OCI-LY7 (cell line): Measurements from ENCODE around the gene AMY1B.
"Not testable (repeated sequence)": the region's sequence is repeated elsewhere in the genome, so short reads cannot be mapped to it uniquely, and the experiment has no call there.

Source experiments
- CTCF ChIP-seq: fragments of 200-600 bp; sonication (generic); conservative IDR thresholded peaks from 2 replicates; pipeline ENCODE4 v1.5.1; 2014; ENCODE audit warnings: mild to moderate bottlenecking, antibody characterized with exemption, low read length, moderate library complexity, mixed read lengths
- EZH2phosphoT487 ChIP-seq: fragments of 200-600 bp; sonication (generic); IDR thresholded peaks from 2 replicates; pipeline ENCODE4 v1.6.1; 2018; ENCODE audit warnings: low read depth, borderline replicate concordance, mild to moderate bottlenecking, mixed run types, antibody characterized with exemption, low read length, moderate library complexity, mixed read lengths

GRCh38 chr1:103717404-103717803 lies 21.4 kb upstream of the AMY1B start:
- not testable (repeated sequence) for TF ChIP-seq CTCF, EZH2phosphoT487
